ENCODE measurements around the gene FAM20B.

Gene FAM20B

GRCh38 chr1:179010671-179011070 is 15.0 kb upstream of the FAM20B start:
- no peaks in the 10 kb centered on the region for H3K27me3 ChIP-seq (ENCODE audit: low read depth)
- H3K4me3 ChIP-seq = no peak overlapping the region
- in situ Hi-C loops (cut with MboI; ENCODE audit: low sequenced_read_pairs) = no loop called here
- H3K9me3 ChIP-seq = no peaks in the 10 kb centered on the region
- no peak for DNase-seq (ENCODE audit: low spot score in 2 of 2)
- no peaks in the 10 kb centered on the region for H3K4me1 ChIP-seq
- no peaks in the 10 kb centered on the region for H3K36me3 ChIP-seq (replicated peaks)

GRCh38 chr1:179012038-179012437 is 13.7 kb upstream of the FAM20B start:
- H3K4me1 ChIP-seq = peaks cover 4% of the 10 kb centered on the region
- H3K27me3 ChIP-seq (ENCODE audit: low read depth) = no peaks in the 10 kb centered on the region
- DNase-seq (ENCODE audit: low spot score in 2 of 2) = no peak
- no peaks in the 10 kb centered on the region for H3K9me3 ChIP-seq
- no peak overlapping the region for H3K4me3 ChIP-seq
- H3K36me3 ChIP-seq (replicated peaks) = no peaks in the 10 kb centered on the region
- in situ Hi-C loops (cut with MboI; ENCODE audit: low sequenced_read_pairs) = no loop called here

- DNase-seq (ENCODE audit: low spot score in 2 of 2) = no peak
- H3K4me3 ChIP-seq = no peak overlapping the region
- no peaks in the 10 kb centered on the region for H3K27me3 ChIP-seq (ENCODE audit: low read depth)
- no peaks in the 10 kb centered on the region for H3K9me3 ChIP-seq
- in situ Hi-C loops (cut with MboI; ENCODE audit: low sequenced_read_pairs) = no loop called here
- H3K4me1 ChIP-seq = peaks cover 8% of the 10 kb centered on the region
- no peaks in the 10 kb centered on the region for H3K36me3 ChIP-seq (replicated peaks)
Measured at GRCh38 chr1:179014123-179014522, 11.6 kb upstream of the FAM20B start.

GRCh38 chr1:179015396-179015795 is 10.3 kb upstream of the FAM20B start:
- in situ Hi-C loops (cut with MboI; ENCODE audit: low sequenced_read_pairs) = no loop called here
- Histone ChIP-seq H3K27me3 (ENCODE audit: low read depth) (no peaks in the 10 kb centered on the region), H3K4me1 (peaks cover 8% of the 10 kb centered on the region), H3K9me3 (no peaks in the 10 kb centered on the region), H3K36me3 (replicated peaks) (no peaks in the 10 kb centered on the region), H3K4me3 (no peak overlapping the region)
- DNase-seq (ENCODE audit: low spot score in 2 of 2) = no peak

- Histone ChIP-seq H3K4me1 (peaks cover 8% of the 10 kb centered on the region), H3K9me3 (no peaks in the 10 kb centered on the region), H3K4me3 (no peak overlapping the region), H3K36me3 (replicated peaks) (no peaks in the 10 kb centered on the region), H3K27me3 (ENCODE audit: low read depth) (no peaks in the 10 kb centered on the region)
- peak; percentile 57 to 88 for DNase-seq (ENCODE audit: low spot score in 2 of 2)
- in situ Hi-C loops (cut with MboI; ENCODE audit: low sequenced_read_pairs) = no loop called here
Measured at GRCh38 chr1:179016706-179017382, 8.8 kb upstream of the FAM20B start.

GRCh38 chr1:179017383-179018326 is 8.0 kb upstream of the FAM20B start:
- Histone ChIP-seq H3K4me1 (peaks cover 8% of the 10 kb centered on the region), H3K9me3 (no peaks in the 10 kb centered on the region), H3K27me3 (ENCODE audit: low read depth) (no peaks in the 10 kb centered on the region), H3K4me3 (no peak overlapping the region), H3K36me3 (replicated peaks) (no peaks in the 10 kb centered on the region)
- no peak for DNase-seq (ENCODE audit: low spot score in 2 of 2)
- in situ Hi-C loops (cut with MboI; ENCODE audit: low sequenced_read_pairs) = no loop called here

GRCh38 chr1:179021873-179022272 is 3.8 kb upstream of the FAM20B start:
- in situ Hi-C loops (cut with MboI; ENCODE audit: low sequenced_read_pairs) = no loop called here
- no peaks in the 10 kb centered on the region for H3K27me3 ChIP-seq (ENCODE audit: low read depth)
- DNase-seq (ENCODE audit: low spot score in 2 of 2) = no peak
- H3K4me1 ChIP-seq = peaks cover 6% of the 10 kb centered on the region
- H3K9me3 ChIP-seq = no peaks in the 10 kb centered on the region
- H3K4me3 ChIP-seq = no peak overlapping the region
- H3K36me3 ChIP-seq (replicated peaks) = no peaks in the 10 kb centered on the region

- in situ Hi-C loops (cut with MboI; ENCODE audit: low sequenced_read_pairs) = no loop called here
- no peaks in the 10 kb centered on the region for H3K9me3 ChIP-seq
- peaks cover 21% of the 10 kb centered on the region for H3K4me1 ChIP-seq
- no peak for DNase-seq (ENCODE audit: low spot score in 2 of 2)
- no peaks in the 10 kb centered on the region for H3K36me3 ChIP-seq (replicated peaks)
- H3K4me3 ChIP-seq = no peak overlapping the region
- H3K27me3 ChIP-seq (ENCODE audit: low read depth) = no peaks in the 10 kb centered on the region
Measured at GRCh38 chr1:179023946-179024650, 1.6 kb upstream of the FAM20B start.

GRCh38 chr1:179025975-179026812 is 500 bp downstream of the FAM20B start:
- in situ Hi-C loops (cut with MboI; ENCODE audit: low sequenced_read_pairs) = no loop called here
- DNase-seq (ENCODE audit: low spot score in 2 of 2) = peak; percentile 83
- H3K27me3 ChIP-seq (ENCODE audit: low read depth) = no peaks in the 10 kb centered on the region
- H3K36me3 ChIP-seq (replicated peaks) = no peaks in the 10 kb centered on the region
- H3K9me3 ChIP-seq = no peaks in the 10 kb centered on the region
- peak overlapping the region; percentile 70 for H3K4me3 ChIP-seq
- H3K4me1 ChIP-seq = peaks cover 42% of the 10 kb centered on the region

- in situ Hi-C loops (cut with MboI; ENCODE audit: low sequenced_read_pairs) = no loop called here
- no peaks in the 10 kb centered on the region for H3K9me3 ChIP-seq
- no peaks in the 10 kb centered on the region for H3K27me3 ChIP-seq (ENCODE audit: low read depth)
- DNase-seq (ENCODE audit: low spot score in 2 of 2) = peak in 1 of 2 experiments; percentile 8
- peaks cover 50% of the 10 kb centered on the region for H3K4me1 ChIP-seq
- H3K36me3 ChIP-seq (replicated peaks) = no peaks in the 10 kb centered on the region
- peak overlapping the region; percentile 70 for H3K4me3 ChIP-seq
Measured at GRCh38 chr1:179026813-179027669, 1.3 kb downstream of the FAM20B start.

GRCh38 chr1:179029321-179029759 is 3.6 kb downstream of the FAM20B start:
- Histone ChIP-seq H3K27me3 (ENCODE audit: low read depth) (no peaks in the 10 kb centered on the region), H3K36me3 (replicated peaks) (no peaks in the 10 kb centered on the region), H3K9me3 (no peaks in the 10 kb centered on the region), H3K4me1 (peaks cover 60% of the 10 kb centered on the region), H3K4me3 (no peak overlapping the region)
- no peak for DNase-seq (ENCODE audit: low spot score in 2 of 2)
- in situ Hi-C loops (cut with MboI; ENCODE audit: low sequenced_read_pairs) = no loop called here

GRCh38 chr1:179030130-179030529 is 4.4 kb downstream of the FAM20B start:
- H3K36me3 ChIP-seq (replicated peaks) = no peaks in the 10 kb centered on the region
- peaks cover 67% of the 10 kb centered on the region for H3K4me1 ChIP-seq
- in situ Hi-C loops (cut with MboI; ENCODE audit: low sequenced_read_pairs) = no loop called here
- H3K4me3 ChIP-seq = no peak overlapping the region
- no peak for DNase-seq (ENCODE audit: low spot score in 2 of 2)
- no peaks in the 10 kb centered on the region for H3K9me3 ChIP-seq
- no peaks in the 10 kb centered on the region for H3K27me3 ChIP-seq (ENCODE audit: low read depth)
